HG03039 (cell line): ENCODE results near the gene THAP4.
"Not testable (repeated sequence)": the region's sequence is repeated elsewhere in the genome, so short reads cannot be mapped to it uniquely, and the experiment has no call there.

Source experiments
- ATAC-seq: cut with Tn5 transposase; IDR thresholded peaks from one replicate; pipeline ENCODE4 v1.9.1; 2021; ENCODE audit warnings: mild to moderate bottlenecking, moderate library complexity; ENCODE audit not compliant: unreplicated experiment

Gene THAP4

GRCh38 chr2:241590496-241591455, 46.2 kb downstream of the THAP4 start:
- ATAC-seq = not testable (repeated sequence)

- ATAC-seq = not testable (repeated sequence)
Measured at GRCh38 chr2:241589863-241590262, 47.1 kb downstream of the THAP4 start.

DNA sequence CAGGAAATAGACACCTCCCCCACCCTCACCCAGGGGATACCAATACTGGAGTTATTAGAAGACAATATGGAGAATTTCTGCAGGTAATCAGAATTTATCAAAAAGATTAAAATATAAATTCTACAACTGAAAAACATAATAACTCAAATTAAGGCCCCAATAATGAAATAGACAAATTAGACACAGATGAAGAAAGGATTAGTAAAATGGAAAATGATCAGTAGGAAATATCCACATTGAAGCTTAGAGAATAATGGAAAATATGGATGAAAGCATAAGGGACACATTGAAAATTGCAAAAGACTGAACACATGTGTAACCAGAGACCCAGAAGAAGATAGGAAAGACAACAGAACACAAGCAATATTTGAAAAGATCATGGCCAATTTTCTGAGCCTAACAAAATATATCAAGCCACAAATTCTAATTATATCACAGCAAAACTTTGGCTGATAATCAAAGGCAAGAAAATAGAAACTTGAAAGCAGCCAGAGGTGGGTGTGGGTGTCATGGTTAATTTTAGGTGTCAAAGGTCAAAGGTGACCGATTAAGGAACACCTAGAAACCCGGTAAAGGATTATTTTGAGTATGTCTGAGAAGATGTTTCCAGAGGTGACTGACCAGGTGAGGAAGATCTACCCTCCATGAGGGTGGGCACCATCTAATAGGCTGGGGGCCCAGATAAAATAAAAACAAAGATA, 50.2 kb downstream of the THAP4 start:
- no peak for ATAC-seq

DNA sequence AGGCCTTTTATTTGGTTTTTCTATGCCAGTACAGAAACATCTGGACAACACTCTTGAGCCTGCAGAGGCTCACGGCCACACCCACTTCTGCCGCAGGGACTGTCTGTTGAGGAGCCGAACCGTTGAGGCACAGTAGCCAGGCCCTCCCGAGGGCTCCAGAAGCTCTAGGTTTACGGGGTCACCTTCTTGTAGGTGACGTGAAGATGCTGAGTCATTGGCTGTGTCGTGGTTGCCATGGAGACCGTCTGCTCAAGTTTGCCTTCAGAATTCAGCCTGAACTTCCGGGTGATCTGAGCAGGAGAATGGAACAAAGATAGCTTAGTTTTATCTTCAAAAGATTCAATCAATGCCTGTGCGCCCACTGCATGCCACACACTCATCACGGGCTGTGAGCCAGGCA, 52.5 kb downstream of the THAP4 start:
- no peak for ATAC-seq

- ATAC-seq = no peak
Measured at GRCh38 chr2:241582806-241583205, 54.2 kb downstream of the THAP4 start.

DNA sequence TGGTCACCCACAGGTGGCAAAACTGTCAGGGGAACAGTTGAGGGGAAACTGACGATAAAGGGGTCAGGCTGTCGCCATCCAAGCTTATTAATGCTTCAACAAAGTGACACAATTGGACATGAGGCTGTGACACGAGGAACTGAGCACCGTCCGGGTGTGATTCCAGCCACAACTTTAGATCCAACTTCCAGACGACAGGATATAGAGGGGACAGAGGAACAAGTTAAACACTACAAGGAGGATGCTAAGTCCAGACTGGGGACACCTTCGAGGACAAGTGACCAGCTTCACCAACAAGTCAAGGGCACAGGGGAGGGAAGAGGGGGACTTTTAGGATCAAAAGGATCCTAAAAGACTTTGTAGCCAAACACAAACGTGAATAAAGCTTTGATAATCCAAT, 54.6 kb downstream of the THAP4 start:
- no peak for ATAC-seq

DNA sequence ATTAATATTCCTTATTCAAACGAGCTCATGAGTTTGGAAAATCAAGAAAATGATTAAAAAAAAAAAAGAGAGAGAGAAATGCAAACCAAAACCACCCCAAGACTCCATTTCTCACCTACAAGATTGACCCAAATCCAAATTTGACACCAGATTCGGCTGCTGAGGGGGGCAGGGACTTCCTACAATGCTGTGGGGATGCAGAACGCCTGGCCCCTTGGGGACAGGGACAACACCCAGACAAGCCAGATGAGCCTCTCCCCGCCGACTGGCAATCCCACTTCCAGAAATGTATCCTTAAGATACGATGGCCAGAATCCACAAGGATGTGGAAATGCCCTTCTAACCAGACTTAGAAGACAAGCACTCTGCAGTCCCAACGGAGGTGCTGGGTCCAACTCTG, 57.7 kb downstream of the THAP4 start:
- no peak for ATAC-seq

DNA sequence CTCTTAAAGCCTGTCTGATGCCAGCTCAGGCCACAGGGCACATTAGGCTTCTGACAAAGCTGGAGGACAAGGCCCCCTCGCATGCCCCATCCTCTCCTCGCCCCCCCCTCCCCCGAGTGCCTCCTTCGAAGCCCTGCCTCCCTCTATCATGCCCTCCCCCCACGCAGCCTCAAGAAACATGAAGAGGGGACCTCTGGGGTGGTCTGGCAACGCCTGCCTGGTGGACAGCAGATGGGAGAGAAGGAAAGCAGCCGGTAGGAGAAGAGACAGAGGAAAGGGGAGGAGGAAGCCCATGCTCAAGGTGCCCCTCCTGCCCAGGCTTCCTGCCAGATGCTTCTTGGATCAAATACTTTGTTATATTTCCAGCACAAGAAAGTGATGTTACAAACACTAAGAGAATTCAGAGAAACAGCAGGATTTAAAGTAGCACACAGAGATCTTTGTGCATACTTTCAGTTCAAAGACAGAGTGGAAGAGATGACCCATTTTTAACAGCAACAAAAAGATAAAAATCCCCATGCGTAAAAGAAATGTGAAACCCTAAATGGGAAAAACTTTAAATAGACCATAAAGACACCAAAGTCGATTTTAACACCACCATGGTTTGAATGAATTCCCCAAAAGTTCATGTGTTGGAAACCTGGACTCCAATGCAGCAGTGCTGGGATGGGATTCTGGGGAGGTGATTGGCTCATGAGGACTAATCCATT, 59.4 kb downstream of the THAP4 start:
- no peak for ATAC-seq

DNA sequence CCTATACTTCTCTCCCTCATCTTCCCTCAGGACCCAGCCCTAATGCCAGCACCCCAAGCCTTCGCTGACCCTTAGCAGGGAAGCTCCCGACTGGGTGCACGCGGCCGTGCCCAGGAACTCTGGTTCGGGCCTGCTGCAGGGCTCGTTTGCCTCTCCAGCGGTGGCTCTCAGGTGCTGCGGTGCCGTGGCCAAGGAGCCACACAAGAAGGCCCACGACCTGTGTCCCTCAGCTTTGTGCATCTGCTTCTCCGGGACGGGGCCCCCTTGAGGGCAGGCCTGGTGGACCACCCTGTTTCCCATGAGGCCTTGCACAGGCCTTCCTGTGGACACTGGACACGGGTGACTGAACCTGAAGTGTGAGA, 60.7 kb downstream of the THAP4 start:
- ATAC-seq = no peak

DNA sequence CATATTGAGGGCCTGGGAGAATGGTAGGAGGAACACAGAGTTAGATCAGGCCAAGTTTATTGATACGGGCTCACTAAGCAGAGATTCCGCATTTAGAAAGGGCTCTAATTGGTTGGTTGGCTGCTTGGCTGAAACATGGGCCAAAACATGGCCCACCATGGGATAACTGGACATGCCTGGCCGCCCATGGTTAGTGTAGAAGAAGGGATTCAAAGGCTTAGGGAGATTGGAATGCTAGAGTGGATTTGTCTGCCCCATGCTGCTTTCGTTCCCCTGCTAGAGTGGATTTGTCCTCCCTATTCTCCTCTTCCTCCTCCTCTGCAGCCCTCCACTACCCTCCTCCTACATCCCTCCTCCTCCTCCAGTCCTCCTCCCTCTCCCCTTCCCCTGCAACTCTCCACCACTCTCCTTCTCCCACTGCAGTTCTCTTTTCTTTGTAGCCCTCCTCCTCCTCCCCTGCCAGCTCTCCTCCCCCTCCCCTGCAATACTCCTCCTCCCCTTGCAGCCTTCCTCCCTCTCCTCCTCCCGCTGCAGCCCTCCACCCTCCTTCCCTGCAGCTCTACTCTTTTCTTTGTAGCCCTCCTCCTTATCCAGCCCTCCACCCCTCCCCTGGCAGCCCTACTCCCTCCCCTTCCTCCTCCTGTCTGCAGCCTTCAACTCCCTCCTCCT, 61.2 kb downstream of the THAP4 start:
- no peak for ATAC-seq

- no peak for ATAC-seq
Measured at GRCh38 chr2:241574911-241575623, 61.9 kb downstream of the THAP4 start.

DNA sequence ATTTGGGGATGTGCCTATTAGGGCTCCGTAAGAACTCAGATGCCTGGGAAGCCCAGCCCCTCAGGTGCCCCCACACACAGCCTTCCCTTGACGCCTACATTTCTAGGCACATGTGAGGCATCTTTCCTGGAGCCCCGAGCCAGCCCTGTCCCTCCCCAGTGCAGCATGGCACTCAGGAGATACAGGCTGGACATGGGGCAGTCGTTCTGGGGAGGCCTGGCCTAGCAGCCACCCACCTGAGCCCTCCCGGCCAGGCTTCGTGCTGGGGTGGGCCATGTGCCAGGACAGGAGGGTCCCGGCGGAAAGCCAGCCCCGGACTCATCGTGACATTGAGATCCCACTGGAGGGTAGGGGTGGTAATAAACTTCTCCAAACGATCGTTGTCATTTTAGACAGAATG, 63.2 kb downstream of the THAP4 start:
- ATAC-seq = no peak

DNA sequence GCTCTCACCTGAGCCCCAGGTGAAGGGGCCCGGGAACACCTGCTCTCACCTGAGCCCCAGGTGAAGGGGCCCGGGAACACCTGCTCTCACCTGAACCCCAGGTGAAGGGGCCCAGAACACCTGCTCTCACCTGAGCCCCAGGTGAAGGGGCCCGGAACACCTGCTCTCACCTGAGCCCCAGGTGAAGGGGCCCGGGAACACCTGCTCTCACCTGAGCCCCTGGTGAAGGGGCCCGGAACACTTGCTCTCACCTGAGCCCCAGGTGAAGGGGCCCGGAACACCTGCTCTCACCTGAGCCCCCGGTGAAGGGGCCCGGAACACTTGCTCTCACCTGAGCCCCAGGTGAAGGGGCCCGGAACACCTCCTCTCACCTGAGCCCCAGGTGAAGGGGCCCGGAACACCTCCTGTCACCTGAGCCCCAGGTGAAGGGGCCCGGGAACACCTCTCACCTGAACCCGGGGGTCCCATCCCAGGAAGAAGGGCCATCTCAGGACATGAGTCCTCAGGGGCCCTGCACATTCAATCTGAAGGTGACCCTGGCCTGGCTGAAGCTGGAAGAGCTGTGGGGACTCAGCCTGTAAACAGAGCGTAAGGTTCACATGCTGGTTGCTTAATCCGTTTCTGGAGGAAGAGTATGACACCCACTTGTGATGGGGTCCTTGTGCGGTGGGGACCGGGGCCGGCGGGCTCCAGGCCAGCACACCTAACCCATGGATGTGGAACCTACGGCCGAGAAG, 63.9 kb downstream of the THAP4 start:
- not testable (repeated sequence) for ATAC-seq

GRCh38 chr2:241571821-241572620, 64.9 kb downstream of the THAP4 start:
- no peak for ATAC-seq

GRCh38 chr2:241570961-241571581, 65.9 kb downstream of the THAP4 start:
- no peak for ATAC-seq

GRCh38 chr2:241569831-241570281, 67.1 kb downstream of the THAP4 start:
- ATAC-seq = no peak

GRCh38 chr2:241568726-241569125, 68.2 kb downstream of the THAP4 start:
- ATAC-seq = no peak

GRCh38 chr2:241567776-241568175, 69.2 kb downstream of the THAP4 start:
- ATAC-seq = no peak
